ENCODE measurements around the gene PTH2. TPM values are rescaled to one million over a fixed set of nuclear protein-coding genes. Genes with fewer than 3 reads are reported as not detected.

Gene PTH2
- total and polyA plus RNA-seq, 9 donors: not detected

- Histone ChIP-seq H3K27ac (no peak overlapping the region), H3K4me3 (no peak overlapping the region), H3K9me3 (no peaks in the 10 kb centered on the region), H3K36me3 (no peaks in the 10 kb centered on the region), H3K4me1 (ENCODE audit: insufficient read depth) (no peaks in the 10 kb centered on the region), H3K27me3 (peaks cover 1% of the 10 kb centered on the region)
- intact Hi-C loops (cut with DNase I): loop anchor here in 2 of 4 donors (5.0 to 10.0 kb wide), 2 partner anchors 40 to 62 kb away; no protein-coding TSS in a partner anchor
- no peak for DNase-seq
- TF ChIP-seq EP300 (IDR thresholded peaks at IDR 0.05): no peak
- TF ChIP-seq POLR2A (IDR thresholded peaks at IDR 0.05): no peak
- no peak for TF ChIP-seq CTCF (IDR thresholded peaks at IDR 0.05)
- 11 to 14% (median 14%) methylated on average over 8 of the region's 8 CpGs for WGBS, 3 donors
Measured at GRCh38 chr19:49437231-49437630, 14.0 kb upstream of the PTH2 start.

DNA sequence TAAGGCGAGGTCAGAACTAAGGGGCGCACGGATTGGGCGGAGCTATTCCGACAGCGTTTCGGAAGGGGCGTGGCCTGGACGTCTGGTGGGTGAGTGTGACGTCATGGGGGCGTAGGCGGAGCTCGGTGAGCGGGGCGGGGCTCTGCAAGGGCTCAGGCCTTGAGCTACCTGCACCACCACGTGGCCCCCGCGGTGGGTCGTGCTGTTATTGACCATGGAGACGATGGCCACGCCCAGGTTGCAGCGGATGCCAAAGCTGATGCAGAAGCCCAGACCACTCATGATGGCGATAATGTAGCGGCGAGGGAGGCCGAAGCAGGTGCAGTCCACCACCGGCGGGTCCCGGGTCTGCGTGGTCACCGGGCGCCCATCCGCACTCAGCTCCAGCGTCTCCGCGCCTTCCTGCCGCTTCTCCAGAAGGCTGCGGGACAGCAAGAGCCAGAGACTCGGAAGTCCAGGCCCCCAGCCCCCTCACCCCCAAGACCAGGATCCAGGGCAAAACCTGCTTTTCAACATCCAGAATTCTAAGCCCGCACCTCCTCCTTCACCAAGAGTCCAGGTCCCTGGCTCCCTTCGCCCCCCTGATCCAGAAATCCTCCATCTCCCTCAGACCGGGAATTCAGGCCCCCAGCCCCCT is 13.3 kb upstream of the PTH2 start:
- H3K4me1 ChIP-seq (ENCODE audit: insufficient read depth): no peaks in the 10 kb centered on the region
- TF ChIP-seq EP300 (IDR thresholded peaks at IDR 0.05) (no peak), CTCF (IDR thresholded peaks at IDR 0.05) (no peak), POLR2A (IDR thresholded peaks at IDR 0.05) (no peak)
- 10 to 18% (median 12%) methylated on average over 42 of the region's 42 CpGs for WGBS, 3 donors
- no peak for DNase-seq
- intact Hi-C loops (cut with DNase I): loop anchor here in 2 of 4 donors (5.0 to 10.0 kb wide), 2 partner anchors 39 to 62 kb away; no protein-coding TSS in a partner anchor
- no peak overlapping the region for H3K4me3 ChIP-seq
- H3K27me3 ChIP-seq: peaks cover 6% of the 10 kb centered on the region
- H3K36me3 ChIP-seq: no peaks in the 10 kb centered on the region
- no peak overlapping the region for H3K27ac ChIP-seq
- H3K9me3 ChIP-seq: no peaks in the 10 kb centered on the region

GRCh38 chr19:49435670-49436069 is 12.4 kb upstream of the PTH2 start:
- Histone ChIP-seq H3K4me1 (ENCODE audit: insufficient read depth) (no peaks in the 10 kb centered on the region), H3K4me3 (no peak overlapping the region), H3K36me3 (no peaks in the 10 kb centered on the region), H3K9me3 (no peaks in the 10 kb centered on the region), H3K27me3 (peaks cover 8% of the 10 kb centered on the region), H3K27ac (no peak overlapping the region)
- 78 to 89% (median 87%) methylated on average over 10 of the region's 10 CpGs for WGBS, 3 donors
- intact Hi-C loops (cut with DNase I): loop anchor here in 2 of 4 donors (5.0 to 10.0 kb wide), 2 partner anchors 38 to 61 kb away; no protein-coding TSS in a partner anchor
- no peak for TF ChIP-seq CTCF (IDR thresholded peaks at IDR 0.05)
- no peak for TF ChIP-seq EP300 (IDR thresholded peaks at IDR 0.05)
- TF ChIP-seq POLR2A (IDR thresholded peaks at IDR 0.05): no peak
- no peak for DNase-seq

DNA sequence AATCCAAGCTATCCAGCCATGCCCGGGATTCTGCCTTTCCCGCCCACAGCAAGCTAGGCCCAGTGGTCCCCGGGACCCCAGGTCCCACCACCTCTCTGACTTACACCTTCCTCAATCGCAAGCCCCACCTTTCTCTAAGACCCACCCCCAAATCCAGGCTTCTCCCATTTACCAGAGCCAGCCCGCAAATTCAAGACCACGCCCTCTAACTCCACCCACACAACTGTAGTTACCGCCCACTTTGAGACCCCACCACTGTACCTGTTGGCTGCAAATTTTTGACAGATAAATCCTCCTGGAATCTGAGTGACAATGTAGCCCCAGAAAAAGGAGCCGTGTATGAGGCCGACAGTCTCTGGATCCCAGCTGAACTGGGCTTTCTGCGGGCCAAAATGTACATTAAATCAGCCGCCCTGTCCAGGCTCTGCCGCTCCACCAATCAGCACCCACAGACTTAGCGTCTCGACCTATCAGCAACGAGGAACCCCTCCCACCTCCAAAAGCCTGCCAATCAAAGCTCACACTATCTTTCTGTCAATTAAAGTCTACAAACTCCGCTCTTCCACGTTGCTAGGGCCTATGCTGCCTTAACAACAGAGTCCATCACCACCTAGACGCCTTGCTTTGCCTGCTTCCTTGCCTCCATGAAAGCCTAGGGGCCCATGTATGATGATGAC is 11.8 kb upstream of the PTH2 start:
- H3K4me3 ChIP-seq: no peak overlapping the region
- WGBS, 3 donors: 81 to 87% (median 85%) methylated on average over 18 of the region's 18 CpGs
- H3K36me3 ChIP-seq: no peaks in the 10 kb centered on the region
- H3K9me3 ChIP-seq: no peaks in the 10 kb centered on the region
- no peak for DNase-seq
- H3K4me1 ChIP-seq (ENCODE audit: insufficient read depth): no peaks in the 10 kb centered on the region
- intact Hi-C loops (cut with DNase I): loop anchor here in 2 of 4 donors (5.0 to 10.0 kb wide), 2 partner anchors 38 to 60 kb away; no protein-coding TSS in a partner anchor
- peaks cover 8% of the 10 kb centered on the region for H3K27me3 ChIP-seq
- no peak for TF ChIP-seq POLR2A (IDR thresholded peaks at IDR 0.05)
- TF ChIP-seq CTCF (IDR thresholded peaks at IDR 0.05): no peak
- no peak for TF ChIP-seq EP300 (IDR thresholded peaks at IDR 0.05)
- H3K27ac ChIP-seq: no peak overlapping the region
